CD4-positive, alpha-beta T cell treated with Interleukin-1 beta for 1 hour (primary cell): ENCODE measurements around the gene ULK4.
"Not testable (repeated sequence)": the region's sequence is repeated elsewhere in the genome, so short reads cannot be mapped to it uniquely, and the experiment has no call there.

Experiments
- DNase-seq, 2 donors: peaks; one replicate each; pipeline ENCODE4 v3.0.0-alpha.2; 2020 to 2022

Gene ULK4

DNA sequence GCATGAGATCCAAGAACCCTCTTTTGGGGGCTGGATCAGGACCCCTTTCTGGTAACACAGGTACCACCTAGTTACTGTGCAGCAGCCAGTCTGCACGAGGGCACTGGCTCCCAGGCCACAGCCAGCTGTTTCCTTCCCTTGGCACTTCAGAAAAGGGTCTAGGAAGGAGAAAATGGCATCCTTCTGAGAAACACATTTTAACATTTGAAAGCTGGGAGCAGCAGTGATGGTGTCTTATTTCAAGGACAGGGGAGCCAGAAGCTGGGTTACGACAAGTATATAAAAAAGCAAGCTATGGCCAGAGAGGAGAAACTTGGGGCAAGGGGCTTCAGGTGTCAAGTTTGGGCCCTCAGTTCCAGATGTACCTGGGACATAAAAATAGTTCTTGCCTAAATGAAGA lies 479.8 kb downstream of the ULK4 start:
- DNase-seq, result no peak

DNA sequence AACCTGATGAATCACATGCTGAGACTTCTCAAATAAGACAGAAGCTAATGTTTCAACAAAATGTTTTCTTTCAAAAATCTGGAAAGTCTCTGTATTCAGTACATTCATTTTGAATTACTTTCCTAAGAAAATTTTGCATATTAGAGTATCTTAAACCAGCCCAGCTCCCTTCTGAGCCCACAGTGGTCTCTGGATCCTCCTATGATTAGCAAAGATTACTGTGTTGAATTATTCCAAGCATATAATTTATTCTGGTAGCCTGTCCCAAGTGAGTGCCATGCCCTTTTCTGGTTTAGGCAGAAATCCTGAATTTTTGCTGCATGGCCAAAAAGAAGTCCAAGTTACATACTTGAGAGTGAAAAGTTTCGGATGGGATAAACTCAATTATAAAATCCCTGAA lies 483.6 kb downstream of the ULK4 start:
- no peak for DNase-seq

DNA sequence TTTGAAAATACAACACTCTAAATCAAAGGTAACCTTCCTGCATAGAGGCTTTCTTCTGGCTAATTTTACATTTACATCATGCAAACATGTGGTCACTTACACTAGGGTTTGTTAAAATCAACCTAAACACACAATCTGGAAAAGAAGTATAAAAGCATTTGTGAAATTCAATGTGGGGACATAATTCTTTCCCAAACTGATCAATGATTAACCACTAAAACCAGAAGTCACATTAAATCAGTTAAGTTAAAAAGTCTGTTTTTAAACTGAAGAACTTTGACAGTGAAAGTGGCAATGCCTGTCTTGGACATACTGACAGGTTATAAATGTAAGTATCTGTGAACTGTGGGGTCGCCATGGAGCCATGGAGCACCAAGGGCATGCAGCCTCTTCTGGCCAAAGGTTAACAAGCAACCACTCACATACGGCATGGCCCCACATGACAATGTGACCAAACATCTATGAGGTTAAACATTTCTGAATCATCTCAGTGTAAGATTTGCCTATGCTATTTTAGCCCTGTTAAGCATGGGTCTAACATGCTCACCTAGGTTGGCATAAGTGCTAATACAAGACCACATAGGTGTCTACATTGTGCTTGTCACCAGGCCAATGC lies 484.4 kb downstream of the ULK4 start:
- no peak for DNase-seq

DNA sequence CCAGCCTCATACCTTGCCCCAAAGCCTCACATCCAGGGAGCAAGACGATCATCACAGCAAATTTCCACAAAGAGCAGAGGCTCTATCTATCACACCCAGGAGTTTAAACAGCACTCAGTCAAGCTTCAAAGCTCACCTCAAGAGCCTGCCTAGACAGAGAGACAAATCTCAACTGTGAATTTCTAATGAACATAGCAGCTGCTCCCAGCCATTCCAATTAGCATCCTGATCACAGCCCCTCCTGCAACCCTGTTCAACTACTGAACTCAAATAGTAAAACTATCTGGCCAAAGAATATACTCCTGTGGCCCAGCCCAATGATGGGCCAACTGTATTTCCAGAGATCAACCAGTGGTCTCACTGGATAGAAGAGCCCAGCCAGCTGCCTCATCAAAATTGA lies 492.8 kb downstream of the ULK4 start:
- no peak for DNase-seq

DNA sequence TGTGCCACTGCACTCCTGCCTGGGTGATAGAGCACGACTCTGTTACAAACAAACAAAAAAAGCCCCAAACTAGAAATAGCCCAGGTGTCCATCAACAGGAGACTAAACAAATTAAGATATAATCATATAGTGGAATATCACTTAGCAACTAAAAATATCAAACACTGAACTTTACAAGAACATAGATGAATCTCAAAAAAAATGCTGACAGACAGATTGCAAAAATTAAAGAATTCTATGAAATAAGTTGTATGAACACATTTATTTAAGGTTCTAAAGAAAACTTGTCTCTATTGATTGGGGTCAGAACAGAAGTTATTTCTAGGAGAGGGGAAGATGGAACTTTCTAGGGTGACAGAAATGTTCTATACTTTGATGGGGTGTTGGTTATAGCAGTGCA lies 494.4 kb downstream of the ULK4 start:
- DNase-seq, result no peak

DNA sequence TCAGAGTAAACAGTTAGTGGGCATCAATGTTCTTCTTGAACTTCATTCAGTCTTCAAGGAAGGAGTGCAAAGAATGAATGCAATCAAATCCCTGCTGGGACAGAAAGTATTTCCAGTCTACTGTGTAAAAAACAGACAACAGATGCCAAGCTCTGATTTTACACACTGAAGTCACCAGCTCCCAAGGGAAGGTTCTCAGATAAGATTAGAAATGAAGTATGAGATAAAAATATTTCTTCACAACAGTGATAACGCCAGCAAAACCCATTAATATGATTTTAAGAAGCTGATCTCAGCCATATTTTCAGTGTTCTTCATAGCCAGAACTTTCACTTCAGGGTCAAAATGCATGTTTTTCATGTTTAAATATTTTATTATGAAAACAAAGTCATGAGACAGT lies 497.0 kb downstream of the ULK4 start:
- no peak for DNase-seq

DNA sequence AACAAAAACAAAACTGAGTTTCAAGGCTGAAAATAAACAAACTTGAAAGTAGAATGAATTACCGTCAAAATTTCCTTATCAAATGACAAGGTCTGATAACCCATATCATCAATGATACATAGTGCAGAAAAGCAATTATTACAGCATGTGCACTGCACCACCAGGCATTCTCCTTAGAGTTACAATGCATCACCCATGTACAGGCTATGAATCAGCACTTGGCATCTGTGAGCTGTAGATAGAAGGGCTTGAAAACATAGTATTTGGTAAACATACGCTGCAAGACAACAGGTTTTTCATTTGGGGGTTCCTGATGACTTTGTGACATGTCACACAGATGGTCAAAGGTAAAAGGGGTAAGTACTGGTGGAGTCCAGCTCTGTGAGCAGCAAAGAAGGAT lies 497.5 kb downstream of the ULK4 start:
- no peak for DNase-seq

DNA sequence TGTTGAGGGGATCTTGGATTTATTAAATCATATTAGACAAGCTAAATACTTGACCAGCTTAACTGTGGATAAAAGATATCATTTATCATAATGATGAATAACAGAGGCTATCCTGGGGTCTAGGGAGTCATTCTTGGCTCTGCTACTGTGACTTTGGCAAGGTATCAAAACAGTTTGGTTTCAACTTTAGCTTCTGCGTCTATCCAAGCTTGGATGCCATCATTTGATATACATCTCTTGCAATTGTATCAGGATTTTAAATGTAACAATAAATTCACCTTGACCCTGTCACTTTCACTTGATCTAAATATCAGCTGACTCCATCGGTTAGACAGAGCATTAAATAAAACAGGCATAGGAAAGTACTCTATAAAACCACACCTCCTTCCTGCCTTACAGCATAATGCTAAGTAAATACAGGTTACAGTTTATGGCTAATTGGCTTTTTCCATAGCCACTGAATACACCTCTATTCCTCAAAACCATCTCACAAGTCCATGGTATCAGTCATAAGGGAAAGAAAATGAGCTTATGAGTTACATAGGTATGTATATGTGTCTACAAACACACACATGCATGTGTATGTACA lies 499.7 kb downstream of the ULK4 start:
- no peak for DNase-seq

DNA sequence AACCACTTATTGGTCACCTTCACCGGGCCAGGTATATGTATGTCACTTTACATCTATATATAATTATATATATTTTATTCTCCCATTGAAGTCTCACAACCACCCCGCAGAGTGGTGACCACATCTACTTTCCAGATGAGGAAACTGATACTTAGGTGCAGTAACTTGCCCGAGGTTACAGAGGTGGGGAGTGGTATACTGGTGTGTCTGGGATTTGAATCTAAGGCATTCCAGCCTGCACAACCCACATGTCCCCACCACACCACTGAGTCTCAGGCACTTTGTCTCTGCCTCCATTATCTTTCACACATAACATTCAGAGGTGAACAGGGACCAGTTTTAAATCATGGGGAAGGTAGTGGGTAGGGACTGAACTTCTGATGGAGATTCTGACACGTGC lies 501.2 kb downstream of the ULK4 start:
- DNase-seq, result no peak

DNA sequence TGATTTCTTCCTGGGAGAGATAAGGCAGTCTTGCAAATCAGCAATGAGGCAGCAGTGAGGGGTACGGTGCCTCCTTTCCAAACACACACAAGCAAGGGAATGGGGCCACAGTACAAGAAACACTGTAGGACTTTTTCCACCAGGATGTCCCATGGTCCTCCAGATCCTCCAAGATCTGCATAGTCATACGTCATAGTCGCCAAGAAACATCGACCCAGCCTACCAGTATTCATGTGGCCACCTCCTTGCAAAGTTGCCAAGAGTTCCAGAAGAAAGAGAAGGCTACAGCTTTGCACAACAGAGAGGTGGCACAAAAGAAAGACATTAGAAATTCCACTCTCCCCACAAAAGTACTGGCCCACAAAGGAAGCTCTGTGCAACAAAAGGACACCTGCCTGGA lies 504.7 kb downstream of the ULK4 start:
- no peak for DNase-seq

DNA sequence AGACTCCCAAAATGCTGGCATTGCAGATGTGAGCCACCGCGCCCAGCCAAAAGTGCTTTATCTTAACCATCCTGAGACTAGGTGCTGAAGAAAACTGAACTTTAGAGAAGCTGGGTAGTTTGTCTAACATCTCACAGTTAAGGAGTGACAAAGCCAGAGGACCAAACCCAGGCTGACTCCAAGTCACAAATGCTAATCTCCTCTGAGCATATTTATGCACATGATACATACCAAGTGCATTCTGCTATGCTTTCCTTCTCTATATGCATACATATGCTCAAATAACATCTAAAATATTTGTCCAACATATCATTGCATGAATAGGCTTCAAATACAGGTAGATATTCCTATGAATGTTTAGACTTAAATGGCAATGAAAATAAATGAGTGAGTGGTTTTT lies 505.7 kb downstream of the ULK4 start:
- no peak for DNase-seq

DNA sequence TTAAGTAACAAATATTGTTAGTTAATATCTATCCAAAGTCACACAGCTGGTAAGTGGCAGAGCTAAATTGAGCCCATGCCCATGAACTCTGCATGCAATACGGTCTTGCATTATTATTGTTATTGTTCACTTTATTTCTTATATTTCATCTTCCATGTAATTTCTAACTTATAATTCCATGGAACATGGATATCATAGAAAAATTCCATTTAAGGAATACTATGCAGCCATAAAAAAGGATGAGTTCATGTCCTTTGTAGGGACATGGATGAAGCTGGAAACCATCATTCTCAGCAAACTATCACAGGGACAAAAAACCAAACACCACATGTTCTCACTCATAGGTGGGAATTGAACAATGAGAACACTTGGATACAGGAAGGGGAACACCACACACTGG lies 508.3 kb downstream of the ULK4 start:
- not testable (repeated sequence) for DNase-seq

DNA sequence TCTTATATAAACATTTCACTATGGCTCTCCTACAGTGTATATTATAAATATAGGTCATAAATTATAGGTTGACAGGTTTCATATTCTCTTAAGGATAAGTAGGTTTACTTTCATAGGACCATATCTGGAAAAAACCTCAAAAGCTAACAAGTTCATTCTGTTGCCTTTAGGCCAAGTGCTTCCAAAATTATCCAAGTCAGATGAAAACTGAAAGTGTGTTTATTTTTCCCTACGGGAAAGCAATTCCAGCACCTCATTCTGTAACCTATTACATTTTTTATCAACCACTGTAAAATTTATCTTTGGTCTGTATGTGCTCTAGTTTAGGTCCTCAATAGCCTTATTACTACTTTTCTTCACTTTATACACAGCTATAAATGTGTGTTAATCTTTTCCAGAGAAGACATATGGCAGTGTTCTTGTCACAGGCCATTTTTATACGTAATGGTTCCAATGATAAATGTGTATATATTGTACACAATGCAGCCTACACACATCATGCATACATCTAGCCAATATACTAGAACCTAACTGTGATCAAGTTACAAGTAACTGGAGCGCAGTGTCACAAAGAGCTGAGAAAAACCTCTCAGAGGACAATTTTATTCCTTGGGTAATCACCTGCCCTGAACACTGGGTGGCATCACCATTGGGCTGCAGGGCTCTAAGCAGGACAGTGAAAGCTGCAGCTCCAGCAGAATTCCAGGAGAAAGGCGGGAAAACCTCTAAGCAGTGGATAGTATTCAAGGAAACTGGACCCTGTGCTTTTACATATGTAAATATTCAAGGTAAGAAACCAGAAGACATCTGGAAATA lies 511.3 kb downstream of the ULK4 start:
- DNase-seq, result no peak

DNA sequence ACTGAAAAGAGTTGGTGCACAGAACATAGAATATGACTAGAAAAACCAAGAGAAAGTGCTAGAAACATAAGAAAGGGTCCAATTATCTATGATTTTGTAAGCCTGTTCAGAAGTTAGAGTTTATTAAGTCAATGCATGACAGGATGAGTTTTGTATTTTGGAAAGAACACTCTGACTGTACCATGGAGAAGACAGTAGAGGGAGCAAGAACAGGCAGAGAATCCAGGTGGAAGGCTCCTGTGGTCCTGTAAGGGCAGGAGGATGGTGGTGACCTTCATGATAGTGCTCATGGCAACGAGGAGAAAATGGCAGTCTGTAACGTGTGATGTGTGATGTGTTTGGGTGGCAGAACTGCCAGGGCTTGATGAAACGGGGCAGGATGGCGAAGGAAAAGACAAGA lies 513.5 kb downstream of the ULK4 start:
- no peak for DNase-seq

DNA sequence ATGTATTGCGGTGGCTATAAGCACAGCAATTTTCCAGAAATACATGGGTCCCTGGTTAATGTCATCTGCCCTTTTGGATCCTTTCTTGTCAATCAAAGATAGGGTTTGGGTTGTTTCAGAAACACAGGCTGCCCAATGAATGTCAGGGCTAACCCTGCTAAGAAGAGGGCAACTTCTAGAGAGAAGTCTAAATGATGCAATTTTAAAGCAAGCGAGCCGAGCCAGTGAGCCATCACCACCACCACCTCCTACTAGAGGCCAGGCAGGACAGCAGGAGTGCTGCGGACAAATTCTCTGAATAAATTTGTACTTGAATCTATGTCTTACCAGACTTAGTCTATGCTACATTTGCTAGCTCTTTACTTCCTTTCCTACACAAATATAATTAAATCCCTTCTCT lies 514.2 kb downstream of the ULK4 start:
- no peak for DNase-seq

DNA sequence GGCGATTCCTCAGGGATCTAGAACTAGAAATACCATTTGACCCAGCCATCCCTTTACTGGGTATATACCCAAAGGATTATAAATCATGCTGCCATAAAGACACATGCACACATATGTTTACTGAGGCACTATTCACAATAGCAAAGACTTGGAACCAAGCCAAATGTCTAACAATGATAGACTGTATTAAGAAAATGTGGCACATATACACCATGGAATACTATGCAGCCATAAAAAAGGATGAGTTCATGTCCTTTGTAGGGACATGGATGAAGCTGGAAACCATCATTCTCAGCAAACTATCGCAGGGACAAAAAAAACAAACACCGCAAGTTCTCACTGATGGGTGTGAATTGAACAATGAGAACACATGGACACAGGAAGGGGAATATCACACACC lies 515.6 kb downstream of the ULK4 start:
- not testable (repeated sequence) for DNase-seq

DNA sequence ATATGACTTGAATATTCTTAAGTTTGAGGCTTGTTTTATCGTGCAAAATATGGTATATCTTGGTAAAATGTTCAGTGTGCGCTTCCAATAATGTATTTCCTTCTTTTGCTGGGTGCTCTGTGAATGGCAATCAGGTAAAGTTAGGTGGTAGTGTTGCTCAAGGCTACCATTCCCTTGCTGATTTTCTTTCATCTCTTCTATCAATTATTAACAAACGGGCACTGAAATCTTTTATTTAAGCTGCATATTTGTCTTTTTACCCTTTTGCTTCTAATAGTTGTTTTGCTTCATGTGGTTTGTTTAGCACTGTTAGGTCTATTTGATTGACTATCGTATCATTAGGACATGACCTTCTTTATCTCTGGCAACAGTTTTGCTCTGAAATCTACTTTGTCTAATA lies 520.3 kb downstream of the ULK4 start:
- DNase-seq, result no peak

DNA sequence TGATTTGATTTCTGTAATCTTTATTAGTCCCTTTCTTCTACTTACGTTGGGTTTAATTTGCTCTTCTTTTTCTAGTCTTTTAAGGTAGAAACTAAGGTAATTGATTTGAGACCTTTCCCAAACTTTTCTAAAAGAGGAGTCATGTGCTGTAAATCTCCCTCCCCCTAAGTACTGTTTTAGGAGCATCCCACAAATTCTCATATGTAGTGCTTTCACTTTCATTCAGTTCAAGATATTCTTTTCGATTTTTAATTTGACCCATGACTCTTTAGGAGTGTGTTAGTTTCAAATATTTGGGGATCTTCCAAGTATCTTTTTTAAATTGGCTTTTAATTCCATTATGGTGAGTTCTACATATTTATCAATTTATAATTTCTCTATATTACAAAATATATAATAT lies 520.8 kb downstream of the ULK4 start:
- DNase-seq, result no peak

DNA sequence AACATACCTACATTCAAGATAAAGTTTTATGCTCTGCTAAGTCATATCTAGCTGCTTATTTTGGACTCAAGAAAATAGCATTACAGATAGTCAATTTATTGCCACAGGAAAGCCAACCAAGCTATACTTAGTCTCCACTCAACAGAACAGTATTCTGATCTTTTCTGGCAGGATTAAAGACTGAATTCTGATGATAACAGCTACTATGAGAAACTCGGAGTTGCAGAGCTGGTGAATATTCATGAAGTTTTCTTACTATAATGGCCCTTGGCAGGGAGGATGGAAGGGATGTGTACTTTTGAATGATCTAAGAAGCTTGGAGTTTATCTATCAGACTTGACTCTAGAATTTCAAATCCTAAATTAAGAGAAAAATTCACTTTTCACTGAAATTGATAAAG lies 524.9 kb downstream of the ULK4 start:
- DNase-seq, result no peak

DNA sequence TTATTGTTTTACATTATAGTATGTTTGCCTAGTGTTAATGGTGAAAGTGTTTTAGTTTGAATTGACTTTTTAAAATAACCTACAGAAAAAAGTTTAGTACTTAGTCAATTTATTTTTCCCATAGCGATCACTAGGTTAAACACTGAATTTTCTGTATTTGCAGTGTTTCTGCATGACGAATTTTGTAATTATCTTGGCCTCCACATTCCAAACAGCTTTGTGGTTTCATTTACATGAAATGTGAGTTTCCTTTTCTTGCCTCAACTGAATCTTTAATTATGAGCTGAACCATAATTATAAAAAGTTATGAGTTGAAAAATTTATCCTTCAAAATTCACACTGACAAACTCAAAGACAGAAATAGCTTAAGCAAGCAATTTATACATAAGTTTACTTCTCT lies 527.1 kb downstream of the ULK4 start:
- no peak for DNase-seq

DNA sequence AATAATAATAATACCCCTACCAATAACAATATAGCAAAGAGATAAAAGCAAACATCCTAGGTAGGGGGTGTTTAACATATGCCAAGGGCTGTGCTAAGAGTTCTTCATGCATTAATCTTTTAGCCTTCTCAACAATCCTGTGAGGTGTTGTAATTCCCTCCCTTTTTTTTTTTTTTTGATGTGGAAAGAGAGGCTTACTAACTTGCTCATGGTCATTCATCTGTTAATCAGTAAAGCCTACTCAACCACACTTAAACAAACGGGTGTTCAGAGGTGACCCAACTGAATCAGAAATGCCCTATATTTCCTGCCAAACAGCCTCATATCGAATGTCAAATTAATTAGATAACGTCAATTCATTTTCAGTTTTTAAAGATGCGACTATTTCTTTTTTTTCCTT lies 530.5 kb downstream of the ULK4 start:
- DNase-seq, result no peak

DNA sequence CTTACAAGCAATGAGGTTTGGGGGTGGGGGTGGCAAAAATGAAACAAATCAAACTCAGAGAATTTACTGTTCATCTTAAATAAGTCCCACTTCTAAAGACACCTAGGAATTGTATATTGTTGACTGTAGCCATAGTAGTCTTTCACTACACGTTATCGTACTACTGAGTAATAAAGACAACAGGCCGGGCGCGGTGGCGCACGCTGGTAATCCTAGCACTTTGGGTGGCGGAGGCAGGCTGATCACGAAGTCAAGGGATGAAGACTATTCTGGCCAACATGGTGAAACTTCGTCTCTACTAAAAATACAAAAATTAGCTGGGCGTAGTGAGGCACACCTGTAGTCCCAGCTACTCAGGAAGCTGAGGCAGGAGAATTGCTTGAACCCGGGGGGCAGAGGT lies 531.0 kb downstream of the ULK4 start:
- DNase-seq, result no peak

DNA sequence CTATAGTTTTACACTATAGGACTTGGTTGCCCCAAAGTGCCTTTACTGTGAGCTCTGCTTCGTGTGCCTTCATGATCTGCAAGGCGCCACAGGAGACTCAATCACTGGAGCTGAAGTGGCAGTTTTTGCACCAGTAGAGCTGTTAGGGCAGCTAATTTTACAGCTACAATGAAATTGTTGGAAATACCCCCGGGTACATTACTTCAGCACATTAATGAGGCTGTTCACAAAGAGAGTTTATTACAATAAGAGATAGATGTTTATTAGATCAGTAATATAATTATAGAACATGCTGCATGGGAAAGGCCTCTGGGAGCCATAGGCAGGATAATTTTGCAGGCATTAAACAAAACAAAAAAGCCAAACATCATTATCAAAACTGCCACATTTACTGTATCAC lies 531.5 kb downstream of the ULK4 start:
- DNase-seq, result no peak

DNA sequence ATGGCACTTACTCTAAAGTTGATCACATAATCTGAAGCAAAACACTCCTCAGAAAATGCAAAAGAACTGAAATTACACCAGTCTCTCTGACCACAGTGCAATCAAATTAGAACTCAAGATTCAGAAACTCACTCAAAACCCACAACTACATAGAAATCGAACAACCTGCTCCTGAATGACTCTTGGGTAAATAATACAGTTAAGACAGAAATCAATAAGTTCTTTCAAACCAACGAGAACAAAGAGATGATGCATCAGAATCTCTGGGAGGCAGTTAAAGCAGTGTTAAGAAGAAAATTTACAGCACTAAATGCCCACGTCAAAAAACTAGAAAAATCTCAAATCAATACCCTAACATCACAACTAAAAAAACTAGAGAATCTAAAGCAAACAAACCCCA lies 535.4 kb downstream of the ULK4 start:
- DNase-seq, result no peak
